DMS 273 treated with DMSO at 0.1 percent for 48 hours (cell line): ENCODE results near the gene PLCB4.

Experiments
- DNase-seq: peaks from one replicate; lab custom pipeline; 2025; lab: John Stamatoyannopoulos, UW

The PLCB4 gene

GRCh38 chr20:9223296-9223695, 154.4 kb downstream of the PLCB4 start:
- no peak for DNase-seq

- DNase-seq = no peak
Observed at GRCh38 chr20:9225879-9226278, 157.0 kb downstream of the PLCB4 start.

- DNase-seq = no peak
Observed at GRCh38 chr20:9227896-9228615, 159.2 kb downstream of the PLCB4 start.

DNA sequence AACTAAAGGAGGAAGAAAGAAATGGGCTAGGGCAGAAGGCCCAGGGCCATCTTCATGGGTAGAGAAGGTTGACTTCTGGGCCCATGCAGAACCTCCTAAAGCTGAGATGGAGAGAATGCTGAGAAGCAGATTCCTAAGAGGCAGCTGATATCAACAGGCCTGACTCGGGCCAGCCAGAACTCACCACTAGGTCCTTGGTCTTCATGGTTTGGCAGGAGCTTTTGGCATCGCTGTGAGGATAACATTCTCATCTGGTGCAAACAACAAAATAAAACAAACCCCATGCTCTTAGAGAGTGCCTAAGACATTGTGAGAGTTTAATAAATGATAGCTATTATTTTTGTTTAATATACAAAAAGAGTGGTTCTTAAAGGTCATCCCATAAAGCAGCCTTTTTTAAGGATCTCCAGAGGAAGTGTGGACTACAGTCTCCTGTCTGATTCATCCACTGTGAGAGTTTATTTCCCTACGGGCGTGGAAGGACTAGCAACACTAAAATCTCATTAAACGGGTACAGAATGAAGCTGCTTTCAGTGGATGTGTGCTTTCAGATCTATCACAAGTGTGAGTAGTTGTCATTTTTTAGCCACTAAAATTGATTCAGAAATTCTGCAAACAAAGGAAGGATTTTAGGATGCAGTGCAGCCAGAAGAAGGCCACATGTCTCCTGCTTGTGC, 160.0 kb downstream of the PLCB4 start:
- no peak for DNase-seq

- DNase-seq = no peak
Observed at GRCh38 chr20:9230406-9230805, 161.5 kb downstream of the PLCB4 start.

GRCh38 chr20:9233804-9234203, 164.9 kb downstream of the PLCB4 start:
- DNase-seq = no peak

DNA sequence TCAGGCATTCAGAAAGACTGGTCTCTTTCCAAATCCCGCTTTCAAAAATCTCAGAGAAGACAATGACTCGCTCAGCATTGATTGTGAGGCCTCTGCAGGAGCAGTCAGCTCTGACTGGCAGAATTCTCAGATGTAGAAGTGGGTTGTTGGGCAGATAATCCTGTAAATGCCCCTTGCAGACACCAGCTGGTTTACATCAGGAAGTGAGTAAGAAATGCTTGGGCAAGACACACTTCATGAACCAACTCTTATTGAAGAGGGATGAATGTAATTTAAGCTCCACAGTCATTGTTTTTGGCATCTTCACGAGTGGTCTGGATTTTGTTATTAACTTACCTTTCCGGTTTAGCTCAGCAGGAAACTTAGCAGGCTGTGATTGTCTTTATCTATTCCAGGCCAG, 166.6 kb downstream of the PLCB4 start:
- DNase-seq = no peak

DNA sequence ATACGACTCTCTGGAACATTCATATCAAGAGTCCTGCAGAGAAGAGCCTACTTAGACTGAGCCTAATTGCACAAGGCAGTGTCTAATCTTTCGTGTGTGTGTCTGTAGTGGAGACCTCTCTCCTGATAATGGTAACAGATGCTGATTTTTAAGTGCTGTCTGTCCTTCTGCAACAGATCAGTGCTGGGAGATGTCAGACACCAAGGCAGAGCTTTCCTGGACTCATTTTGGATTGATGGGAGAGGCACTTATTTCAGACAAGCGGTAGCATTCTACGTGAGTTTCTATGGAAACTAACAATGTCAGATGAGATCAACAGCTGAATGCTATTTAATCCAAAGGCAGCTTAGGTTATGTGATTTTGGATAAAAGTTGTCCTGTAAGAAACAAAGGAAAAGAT, 167.6 kb downstream of the PLCB4 start:
- no peak for DNase-seq

DNA sequence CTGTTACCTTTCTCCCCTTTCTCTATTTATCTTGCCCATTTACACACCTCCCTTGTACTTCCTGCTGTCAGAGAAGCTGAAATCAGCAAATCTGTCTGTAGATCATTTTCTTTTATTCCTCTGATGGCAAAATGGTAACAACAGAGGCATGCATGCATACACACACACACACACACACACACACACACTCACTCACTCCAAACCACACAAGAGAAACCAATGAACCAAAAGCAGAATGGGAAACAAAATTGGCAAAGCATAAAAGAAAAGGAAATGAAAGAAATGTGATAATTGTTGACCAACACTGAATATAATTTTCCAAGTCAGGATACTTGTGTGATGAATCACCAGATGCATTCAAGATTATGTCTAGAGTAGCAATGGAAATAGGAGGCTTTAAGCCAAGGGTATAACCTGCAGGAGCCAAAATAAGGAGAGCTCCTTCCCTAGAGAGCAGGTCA, 172.4 kb downstream of the PLCB4 start:
- DNase-seq = no peak

DNA sequence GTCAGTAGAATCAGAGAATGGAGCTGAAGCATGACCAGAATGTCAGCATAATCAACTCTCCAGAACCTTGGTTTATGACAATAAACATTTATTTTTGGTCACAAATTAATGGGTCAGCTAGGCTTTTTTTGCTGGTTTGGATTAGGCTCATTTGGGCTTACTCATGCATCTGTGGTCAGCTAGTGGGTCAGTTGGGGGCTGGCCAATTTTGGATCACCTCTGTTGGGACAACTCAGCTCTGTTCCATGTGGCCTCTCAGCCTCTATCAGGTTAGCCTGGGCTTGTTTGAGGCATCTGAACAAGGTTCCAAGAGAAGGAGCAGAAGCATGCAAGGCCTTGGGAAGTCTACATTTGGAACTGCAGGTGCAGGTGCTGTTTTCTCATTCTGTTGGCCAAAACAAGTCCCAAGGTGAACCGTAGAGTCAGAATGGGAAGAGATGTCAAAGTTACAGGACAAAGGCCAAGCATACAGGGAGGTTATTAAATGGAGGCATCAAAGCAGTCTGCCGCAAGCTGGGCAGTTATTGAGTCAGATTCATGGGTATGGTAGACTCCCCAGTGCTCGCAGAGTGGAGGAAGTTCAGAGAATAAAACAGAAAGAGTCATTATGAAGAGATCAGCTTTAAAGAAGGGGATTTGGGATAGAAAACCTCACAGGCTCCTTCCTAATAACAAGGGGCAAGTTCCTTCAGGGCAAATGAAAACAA, 173.0 kb downstream of the PLCB4 start:
- no peak for DNase-seq

DNA sequence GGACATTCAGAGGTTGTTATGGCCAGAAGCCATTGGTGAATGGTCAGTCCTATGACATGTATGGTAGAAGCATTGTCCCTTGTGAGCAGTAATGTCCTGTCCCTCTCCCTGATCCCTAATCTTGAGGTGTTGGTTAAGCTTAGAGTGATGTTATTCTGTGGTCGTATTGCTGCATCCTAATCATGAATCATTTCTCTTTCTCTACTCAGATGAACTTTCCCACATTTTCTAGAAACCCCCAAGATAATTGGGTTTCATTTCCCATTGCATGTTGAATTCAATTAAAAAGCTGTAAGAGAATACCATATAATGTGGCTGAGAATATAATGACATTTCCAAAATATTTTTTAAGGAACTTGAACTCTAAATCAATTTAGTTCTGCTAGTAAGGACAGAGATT, 175.1 kb downstream of the PLCB4 start:
- DNase-seq = no peak

DNA sequence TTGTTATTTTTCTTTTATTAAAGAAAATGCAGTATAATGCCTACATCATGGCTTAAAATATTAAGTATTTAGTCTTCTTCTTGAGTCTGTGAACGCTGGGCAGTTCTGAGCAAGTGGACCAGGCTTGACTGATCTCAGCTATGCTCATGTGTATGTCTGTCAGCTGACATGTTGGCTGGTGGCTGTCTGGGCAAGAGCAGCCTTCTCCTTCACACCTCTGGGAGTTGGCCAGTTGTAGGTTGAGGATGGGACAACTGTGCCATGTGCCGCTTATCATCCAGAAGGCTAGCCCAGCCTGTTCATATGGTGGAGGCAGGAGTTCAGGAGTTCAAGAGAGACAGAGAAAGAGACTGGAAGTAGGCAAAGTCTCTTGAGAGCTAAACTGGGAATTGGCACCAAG, 175.9 kb downstream of the PLCB4 start:
- no peak for DNase-seq

- no peak for DNase-seq
Observed at GRCh38 chr20:9246731-9247130, 177.8 kb downstream of the PLCB4 start.

- DNase-seq = no peak
Observed at GRCh38 chr20:9250511-9250910, 181.6 kb downstream of the PLCB4 start.

GRCh38 chr20:9253006-9253539, 184.2 kb downstream of the PLCB4 start:
- DNase-seq = no peak

GRCh38 chr20:9255171-9255570, 186.3 kb downstream of the PLCB4 start:
- no peak for DNase-seq

DNA sequence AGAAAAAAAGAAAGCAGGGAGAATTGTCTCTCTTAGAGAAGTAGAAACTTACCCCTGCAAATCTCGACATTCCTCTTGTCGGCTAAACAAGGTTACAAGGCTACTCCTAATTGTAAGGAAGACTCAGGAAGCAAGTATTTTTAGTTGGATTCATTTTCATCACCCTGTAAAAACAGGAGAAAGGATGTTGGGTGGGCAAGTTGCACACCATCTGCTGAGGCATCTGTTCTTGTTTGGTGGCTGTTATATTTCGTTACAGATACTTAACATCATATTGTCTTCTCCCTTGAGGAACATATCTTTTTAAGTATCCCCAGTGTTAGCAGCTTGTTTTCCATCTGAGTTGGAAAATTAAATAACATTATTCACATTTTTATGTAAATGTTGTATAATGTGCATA, 187.5 kb downstream of the PLCB4 start:
- DNase-seq = peak; percentile 84

- no peak for DNase-seq
Observed at GRCh38 chr20:9258901-9259300, 190.0 kb downstream of the PLCB4 start.

GRCh38 chr20:9260027-9260426, 191.1 kb downstream of the PLCB4 start:
- no peak for DNase-seq

- DNase-seq = no peak
Observed at GRCh38 chr20:9261781-9262180, 192.9 kb downstream of the PLCB4 start.

DNA sequence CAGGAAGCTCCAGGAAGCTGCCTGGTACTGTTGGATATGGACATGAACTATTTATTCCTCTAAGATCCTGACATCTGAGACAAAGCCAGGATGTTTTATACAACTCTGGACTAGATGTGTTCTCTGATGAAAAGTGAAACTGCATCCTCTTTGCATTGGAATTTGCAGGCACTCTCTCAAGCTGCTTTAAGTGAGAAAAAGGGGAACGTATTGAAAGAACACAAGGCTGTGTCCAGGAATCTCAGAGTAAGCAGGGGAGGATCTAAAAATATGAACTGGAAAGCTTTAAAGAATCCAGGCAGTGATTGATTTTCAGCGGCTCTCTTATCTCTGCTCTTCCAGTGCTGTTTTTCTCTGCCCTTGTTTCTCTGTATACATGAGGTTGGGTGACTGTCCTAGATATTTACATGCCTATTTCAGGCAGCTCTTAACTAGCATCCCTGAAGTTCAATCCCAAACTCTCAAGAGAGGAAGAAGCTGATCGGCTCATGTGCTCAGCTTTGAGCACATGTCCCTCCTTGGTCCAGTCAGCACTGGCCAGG, 193.8 kb downstream of the PLCB4 start:
- no peak for DNase-seq

GRCh38 chr20:9269280-9269971, 200.5 kb downstream of the PLCB4 start:
- DNase-seq = no peak
